GM23338 (cell line): ENCODE data around the gene PTPRN2. TPM values are rescaled to one million over a fixed set of nuclear protein-coding genes. Genes with fewer than 3 reads are reported as not detected.

ENCODE experiments used
- ATAC-seq: fragments of 200-7000 bp; cut with Tn5 transposase; 3 replicates; pipeline ENCODE4 v1.9.1; 2020
- DNase-seq: peaks from one replicate; pipeline ENCODE4 v3.0.0-alpha.2; 2015; ENCODE audit warnings: low spot score
- H2AFZ ChIP-seq: fragments of 200-600 bp; sonication (generic); 2 replicates; pipeline ENCODE4 v1.8.0; 2016; ENCODE audit warnings: antibody characterized with exemption, mild to moderate bottlenecking, moderate library complexity
- H3F3A ChIP-seq: fragments of 200-600 bp; sonication (generic); replicated peaks from 2 replicates; pipeline ENCODE4 v1.8.0; 2017; ENCODE audit warnings: antibody characterized with exemption, mixed run types, low read depth
- H3K27ac ChIP-seq: fragments of 200-600 bp; sonication (generic); 2 replicates; pipeline ENCODE4 v1.6.1; 2016; ENCODE audit warnings: low read depth
- H3K27me3 ChIP-seq: fragments of 200-600 bp; sonication (generic); 2 replicates; pipeline ENCODE4 v1.8.0; 2016; ENCODE audit warnings: mild to moderate bottlenecking, mixed run types, moderate library complexity; ENCODE audit not compliant: insufficient read depth
- H3K36me3 ChIP-seq: fragments of 200-600 bp; sonication (generic); 2 replicates; pipeline ENCODE4 v1.8.0; 2016; ENCODE audit warnings: mild to moderate bottlenecking; ENCODE audit not compliant: insufficient read depth
- H3K4me1 ChIP-seq: fragments of 200-600 bp; sonication (generic); 2 replicates; pipeline ENCODE4 v1.8.0; 2016; ENCODE audit warnings: mild to moderate bottlenecking, moderate library complexity; ENCODE audit not compliant: insufficient read depth
- H3K4me2 ChIP-seq: fragments of 200-600 bp; sonication (generic); 2 replicates; pipeline ENCODE4 v1.7.1; 2017; ENCODE audit warnings: mixed run types
- H3K4me3 ChIP-seq: fragments of 200-600 bp; sonication (generic); 2 replicates; pipeline ENCODE4 v1.6.1; 2016; ENCODE audit warnings: mixed run types
- H3K79me2 ChIP-seq: fragments of 200-600 bp; sonication (generic); replicated peaks from 2 replicates; pipeline ENCODE4 v1.8.0; 2017; ENCODE audit warnings: mild to moderate bottlenecking; ENCODE audit not compliant: insufficient read depth
- H3K9me2 ChIP-seq: fragments of 200-600 bp; sonication (generic); 2 replicates; pipeline ENCODE4 v1.8.0; 2017; ENCODE audit not compliant: insufficient read depth
- H4K20me1 ChIP-seq: fragments of 200-600 bp; sonication (generic); replicated peaks from 2 replicates; pipeline ENCODE4 v1.8.0; 2017; ENCODE audit warnings: mild to moderate bottlenecking; ENCODE audit not compliant: insufficient read depth
- H3K27ac Mint-ChIP-seq: 2 replicates; pipeline ENCODE4 v1.8.0; 2020; ENCODE audit warnings: inconsistent platforms, mild to moderate bottlenecking, moderate library complexity, mixed read lengths
- H3K27me3 Mint-ChIP-seq: 3 replicates; pipeline ENCODE4 v1.8.0; 2022; ENCODE audit warnings: low read depth, mild to moderate bottlenecking, moderate library complexity, mixed read lengths, inconsistent platforms; ENCODE audit not compliant: insufficient read depth, poor library complexity
- H3K36me3 Mint-ChIP-seq: 3 replicates; pipeline ENCODE4 v1.8.0; 2021; ENCODE audit warnings: low read depth, mild to moderate bottlenecking, inconsistent platforms, moderate library complexity, mixed read lengths
- H3K4me1 Mint-ChIP-seq: 3 replicates; pipeline ENCODE4 v1.8.0; 2020; ENCODE audit warnings: mild to moderate bottlenecking, inconsistent platforms, mixed read lengths
- H3K4me3 Mint-ChIP-seq: 3 replicates; pipeline ENCODE4 v1.8.0; 2021; ENCODE audit warnings: moderate library complexity, mild to moderate bottlenecking, inconsistent platforms, mixed read lengths
- H3K9me3 Mint-ChIP-seq: 3 replicates; pipeline ENCODE4 v1.8.0; 2020; ENCODE audit warnings: moderate library complexity, mild to moderate bottlenecking, inconsistent platforms, mixed read lengths
- CREB1 ChIP-seq: fragments of 250-450 bp; sonication (Bioruptor Pico); IDR thresholded peaks from 2 replicates; pipeline ENCODE4 v1.5.0; 2020; ENCODE audit warnings: low read depth, mild to moderate bottlenecking, moderate library complexity
- EZH2 ChIP-seq: fragments of 200-600 bp; sonication (generic); IDR thresholded peaks from one replicate; pipeline ENCODE4 v1.8.0; 2017; ENCODE audit warnings: antibody characterized with exemption, mild to moderate bottlenecking, low read depth; ENCODE audit not compliant: unreplicated experiment
- EZH2phosphoT487 ChIP-seq: fragments of 200-600 bp; sonication (generic); IDR thresholded peaks from one replicate; pipeline ENCODE4 v1.8.1; 2018; ENCODE audit warnings: antibody characterized with exemption; ENCODE audit not compliant: unreplicated experiment
- JUNB ChIP-seq: IDR thresholded peaks from one replicate; pipeline ENCODE4 v1.6.1; 2016; ENCODE audit warnings: antibody characterized with exemption; ENCODE audit not compliant: unreplicated experiment
- NANOG ChIP-seq: IDR thresholded peaks from 2 replicates; pipeline ENCODE4 v1.6.1; 2016; ENCODE audit warnings: antibody characterized with exemption, borderline replicate concordance
- POLR2AphosphoS5 ChIP-seq: IDR thresholded peaks from 2 replicates; pipeline ENCODE4 v1.6.1; 2016; ENCODE audit warnings: antibody characterized with exemption, low read depth
- STAT1 ChIP-seq: IDR thresholded peaks from one replicate; pipeline ENCODE4 v1.6.1; 2016; ENCODE audit warnings: antibody characterized with exemption; ENCODE audit not compliant: unreplicated experiment
- ZNF114 ChIP-seq: fragments of 250-450 bp; sonication (Bioruptor Pico); IDR thresholded peaks from 2 replicates; pipeline ENCODE4 v1.5.0; 2020; ENCODE audit warnings: mild to moderate bottlenecking, moderate library complexity
- ZNF331 ChIP-seq: fragments of 250-450 bp; sonication (Bioruptor Pico); IDR thresholded peaks from 2 replicates; pipeline ENCODE4 v1.5.0; 2020; ENCODE audit warnings: low read depth, mild to moderate bottlenecking, moderate library complexity
- polyA plus RNA-seq: library from polyadenylated mRNA; unstranded; fragments of >200 nt; fragmentation: Nextera tagmentation; extraction: Ambion mirVana; gene quantifications from 2 replicates; pipeline ENCODE4 v1.2.1, GENCODE V29; 2016
- total RNA-seq: library from RNA; depleted of rRNA; stranded (reverse); fragments of >200 nt; shearing (Covaris generic); gene quantifications from 2 replicates; pipeline ENCODE4 v1.2.3, GENCODE V29; 2014
- TF ChIP-seq, protein P1 (sequence below): IDR thresholded peaks from 2 replicates; pipeline ENCODE4 v1.6.1; 2016; ENCODE audit warnings: antibody characterized with exemption
- TF ChIP-seq, protein P2 (sequence below): fragments of 250-450 bp; sonication (Bioruptor Pico); IDR thresholded peaks from 2 replicates; pipeline ENCODE4 v1.5.0; 2020; ENCODE audit warnings: mild to moderate bottlenecking, moderate library complexity
- TF ChIP-seq, protein P3 (sequence below), 2 experiments: fragments of 200-600 bp in 1 of 2; sonication (generic) in 1 of 2; conservative IDR thresholded peaks; 2 replicates each; pipeline versions ENCODE4 v1.5.1 to v1.6.1; 2016 to 2017; ENCODE audit warnings: antibody characterized with exemption in 2 of 2, low read depth in 2 of 2, mild to moderate bottlenecking in 2 of 2, moderate library complexity in 1 of 2
- TF ChIP-seq, protein P4 (sequence below): IDR thresholded peaks from one replicate; pipeline ENCODE4 v1.6.1; 2018; ENCODE audit warnings: antibody characterized with exemption; ENCODE audit not compliant: unreplicated experiment

PTPRN2 gene
- total and polyA plus RNA-seq, 2 experiments from 2014 or later: 0.87 to 4.0 TPM

DNA sequence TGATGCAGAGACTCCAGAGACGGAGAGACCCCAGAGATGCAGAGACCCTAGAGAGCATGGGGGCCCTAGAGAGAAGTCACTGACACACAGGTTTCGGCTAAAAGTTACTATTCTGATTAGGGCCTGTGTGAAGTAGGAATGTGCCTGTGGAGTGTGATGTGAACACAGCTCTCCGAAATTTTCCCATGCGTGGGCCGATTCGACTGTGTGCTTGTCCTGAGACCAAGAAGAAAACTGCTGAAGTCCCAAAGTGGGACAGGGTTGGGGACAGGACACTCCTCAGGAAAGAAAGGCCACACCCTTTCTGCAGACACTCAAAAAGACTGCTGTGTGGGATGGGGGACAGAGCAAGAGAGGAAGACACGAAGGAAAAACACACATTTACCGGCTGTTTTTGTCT, 533.5 kb downstream of the PTPRN2 start:
- H3K9me3 Mint-ChIP-seq: no peaks in the 10 kb centered on the region; the same call in none of the 3 replicates
- H3K4me3 Mint-ChIP-seq: no peak overlapping the region
- Histone ChIP-seq H3K36me3 (no peaks in the 10 kb centered on the region; the same call in 1 of the 2 replicates), H3K4me1 (no peaks in the 10 kb centered on the region), H4K20me1 (no peaks in the 10 kb centered on the region), H3K27me3 (no peaks in the 10 kb centered on the region), H2AFZ (no peak overlapping the region), H3F3A (no peaks in the 10 kb centered on the region), H3K79me2 (no peaks in the 10 kb centered on the region), H3K9me2 (no peaks in the 10 kb centered on the region), H3K27ac (no peak overlapping the region), H3K4me2 (no peak overlapping the region), H3K4me3 (no peak overlapping the region)
- H3K36me3 Mint-ChIP-seq: peaks cover 49% of the 10 kb centered on the region
- DNase-seq (no peak), ATAC-seq (no peak)
- H3K4me1 Mint-ChIP-seq: no peaks in the 10 kb centered on the region
- no peak overlapping the region for H3K27ac Mint-ChIP-seq
- peaks cover 10% of the 10 kb centered on the region for H3K27me3 Mint-ChIP-seq
- TF ChIP-seq EZH2phosphoT487: no peak
- no peak for TF ChIP-seq CREB1 (CRISPR knock-in tag)
- TF ChIP-seq, protein P1, sequence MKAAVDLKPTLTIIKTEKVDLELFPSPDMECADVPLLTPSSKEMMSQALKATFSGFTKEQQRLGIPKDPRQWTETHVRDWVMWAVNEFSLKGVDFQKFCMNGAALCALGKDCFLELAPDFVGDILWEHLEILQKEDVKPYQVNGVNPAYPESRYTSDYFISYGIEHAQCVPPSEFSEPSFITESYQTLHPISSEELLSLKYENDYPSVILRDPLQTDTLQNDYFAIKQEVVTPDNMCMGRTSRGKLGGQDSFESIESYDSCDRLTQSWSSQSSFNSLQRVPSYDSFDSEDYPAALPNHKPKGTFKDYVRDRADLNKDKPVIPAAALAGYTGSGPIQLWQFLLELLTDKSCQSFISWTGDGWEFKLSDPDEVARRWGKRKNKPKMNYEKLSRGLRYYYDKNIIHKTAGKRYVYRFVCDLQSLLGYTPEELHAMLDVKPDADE: no peak
- TF ChIP-seq STAT1: no peak
- TF ChIP-seq, protein P2, sequence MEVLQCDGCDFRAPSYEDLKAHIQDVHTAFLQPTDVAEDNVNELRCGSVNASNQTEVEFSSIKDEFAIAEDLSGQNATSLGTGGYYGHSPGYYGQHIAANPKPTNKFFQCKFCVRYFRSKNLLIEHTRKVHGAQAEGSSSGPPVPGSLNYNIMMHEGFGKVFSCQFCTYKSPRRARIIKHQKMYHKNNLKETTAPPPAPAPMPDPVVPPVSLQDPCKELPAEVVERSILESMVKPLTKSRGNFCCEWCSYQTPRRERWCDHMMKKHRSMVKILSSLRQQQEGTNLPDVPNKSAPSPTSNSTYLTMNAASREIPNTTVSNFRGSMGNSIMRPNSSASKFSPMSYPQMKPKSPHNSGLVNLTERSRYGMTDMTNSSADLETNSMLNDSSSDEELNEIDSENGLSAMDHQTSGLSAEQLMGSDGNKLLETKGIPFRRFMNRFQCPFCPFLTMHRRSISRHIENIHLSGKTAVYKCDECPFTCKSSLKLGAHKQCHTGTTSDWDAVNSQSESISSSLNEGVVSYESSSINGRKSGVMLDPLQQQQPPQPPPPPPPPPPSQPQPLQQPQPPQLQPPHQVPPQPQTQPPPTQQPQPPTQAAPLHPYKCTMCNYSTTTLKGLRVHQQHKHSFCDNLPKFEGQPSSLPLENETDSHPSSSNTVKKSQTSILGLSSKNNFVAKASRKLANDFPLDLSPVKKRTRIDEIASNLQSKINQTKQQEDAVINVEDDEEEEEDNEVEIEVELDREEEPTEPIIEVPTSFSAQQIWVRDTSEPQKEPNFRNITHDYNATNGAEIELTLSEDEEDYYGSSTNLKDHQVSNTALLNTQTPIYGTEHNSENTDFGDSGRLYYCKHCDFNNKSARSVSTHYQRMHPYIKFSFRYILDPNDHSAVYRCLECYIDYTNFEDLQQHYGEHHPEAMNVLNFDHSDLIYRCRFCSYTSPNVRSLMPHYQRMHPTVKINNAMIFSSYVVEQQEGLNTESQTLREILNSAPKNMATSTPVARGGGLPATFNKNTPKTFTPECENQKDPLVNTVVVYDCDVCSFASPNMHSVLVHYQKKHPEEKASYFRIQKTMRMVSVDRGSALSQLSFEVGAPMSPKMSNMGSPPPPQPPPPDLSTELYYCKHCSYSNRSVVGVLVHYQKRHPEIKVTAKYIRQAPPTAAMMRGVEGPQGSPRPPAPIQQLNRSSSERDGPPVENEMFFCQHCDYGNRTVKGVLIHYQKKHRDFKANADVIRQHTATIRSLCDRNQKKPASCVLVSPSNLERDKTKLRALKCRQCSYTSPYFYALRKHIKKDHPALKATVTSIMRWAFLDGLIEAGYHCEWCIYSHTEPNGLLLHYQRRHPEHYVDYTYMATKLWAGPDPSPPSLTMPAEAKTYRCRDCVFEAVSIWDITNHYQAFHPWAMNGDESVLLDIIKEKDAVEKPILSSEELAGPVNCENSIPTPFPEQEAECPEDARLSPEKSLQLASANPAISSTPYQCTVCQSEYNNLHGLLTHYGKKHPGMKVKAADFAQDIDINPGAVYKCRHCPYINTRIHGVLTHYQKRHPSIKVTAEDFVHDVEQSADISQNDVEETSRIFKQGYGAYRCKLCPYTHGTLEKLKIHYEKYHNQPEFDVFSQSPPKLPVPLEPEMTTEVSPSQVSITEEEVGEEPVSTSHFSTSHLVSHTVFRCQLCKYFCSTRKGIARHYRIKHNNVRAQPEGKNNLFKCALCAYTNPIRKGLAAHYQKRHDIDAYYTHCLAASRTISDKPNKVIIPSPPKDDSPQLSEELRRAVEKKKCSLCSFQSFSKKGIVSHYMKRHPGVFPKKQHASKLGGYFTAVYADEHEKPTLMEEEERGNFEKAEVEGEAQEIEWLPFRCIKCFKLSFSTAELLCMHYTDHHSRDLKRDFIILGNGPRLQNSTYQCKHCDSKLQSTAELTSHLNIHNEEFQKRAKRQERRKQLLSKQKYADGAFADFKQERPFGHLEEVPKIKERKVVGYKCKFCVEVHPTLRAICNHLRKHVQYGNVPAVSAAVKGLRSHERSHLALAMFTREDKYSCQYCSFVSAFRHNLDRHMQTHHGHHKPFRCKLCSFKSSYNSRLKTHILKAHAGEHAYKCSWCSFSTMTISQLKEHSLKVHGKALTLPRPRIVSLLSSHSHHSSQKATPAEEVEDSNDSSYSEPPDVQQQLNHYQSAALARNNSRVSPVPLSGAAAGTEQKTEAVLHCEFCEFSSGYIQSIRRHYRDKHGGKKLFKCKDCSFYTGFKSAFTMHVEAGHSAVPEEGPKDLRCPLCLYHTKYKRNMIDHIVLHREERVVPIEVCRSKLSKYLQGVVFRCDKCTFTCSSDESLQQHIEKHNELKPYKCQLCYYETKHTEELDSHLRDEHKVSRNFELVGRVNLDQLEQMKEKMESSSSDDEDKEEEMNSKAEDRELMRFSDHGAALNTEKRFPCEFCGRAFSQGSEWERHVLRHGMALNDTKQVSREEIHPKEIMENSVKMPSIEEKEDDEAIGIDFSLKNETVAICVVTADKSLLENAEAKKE (CRISPR knock-in tag): no peak
- no peak for TF ChIP-seq NANOG
- TF ChIP-seq, protein P3, sequence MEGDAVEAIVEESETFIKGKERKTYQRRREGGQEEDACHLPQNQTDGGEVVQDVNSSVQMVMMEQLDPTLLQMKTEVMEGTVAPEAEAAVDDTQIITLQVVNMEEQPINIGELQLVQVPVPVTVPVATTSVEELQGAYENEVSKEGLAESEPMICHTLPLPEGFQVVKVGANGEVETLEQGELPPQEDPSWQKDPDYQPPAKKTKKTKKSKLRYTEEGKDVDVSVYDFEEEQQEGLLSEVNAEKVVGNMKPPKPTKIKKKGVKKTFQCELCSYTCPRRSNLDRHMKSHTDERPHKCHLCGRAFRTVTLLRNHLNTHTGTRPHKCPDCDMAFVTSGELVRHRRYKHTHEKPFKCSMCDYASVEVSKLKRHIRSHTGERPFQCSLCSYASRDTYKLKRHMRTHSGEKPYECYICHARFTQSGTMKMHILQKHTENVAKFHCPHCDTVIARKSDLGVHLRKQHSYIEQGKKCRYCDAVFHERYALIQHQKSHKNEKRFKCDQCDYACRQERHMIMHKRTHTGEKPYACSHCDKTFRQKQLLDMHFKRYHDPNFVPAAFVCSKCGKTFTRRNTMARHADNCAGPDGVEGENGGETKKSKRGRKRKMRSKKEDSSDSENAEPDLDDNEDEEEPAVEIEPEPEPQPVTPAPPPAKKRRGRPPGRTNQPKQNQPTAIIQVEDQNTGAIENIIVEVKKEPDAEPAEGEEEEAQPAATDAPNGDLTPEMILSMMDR (conservative IDR thresholded peaks at IDR 0.05; ENCODE audit: low read depth in 2 of 2): no peak
- TF ChIP-seq EZH2: no peak
- no peak for TF ChIP-seq POLR2AphosphoS5
- no peak for TF ChIP-seq JUNB
- no peak for TF ChIP-seq ZNF114 (CRISPR knock-in tag)
- TF ChIP-seq, protein P4, sequence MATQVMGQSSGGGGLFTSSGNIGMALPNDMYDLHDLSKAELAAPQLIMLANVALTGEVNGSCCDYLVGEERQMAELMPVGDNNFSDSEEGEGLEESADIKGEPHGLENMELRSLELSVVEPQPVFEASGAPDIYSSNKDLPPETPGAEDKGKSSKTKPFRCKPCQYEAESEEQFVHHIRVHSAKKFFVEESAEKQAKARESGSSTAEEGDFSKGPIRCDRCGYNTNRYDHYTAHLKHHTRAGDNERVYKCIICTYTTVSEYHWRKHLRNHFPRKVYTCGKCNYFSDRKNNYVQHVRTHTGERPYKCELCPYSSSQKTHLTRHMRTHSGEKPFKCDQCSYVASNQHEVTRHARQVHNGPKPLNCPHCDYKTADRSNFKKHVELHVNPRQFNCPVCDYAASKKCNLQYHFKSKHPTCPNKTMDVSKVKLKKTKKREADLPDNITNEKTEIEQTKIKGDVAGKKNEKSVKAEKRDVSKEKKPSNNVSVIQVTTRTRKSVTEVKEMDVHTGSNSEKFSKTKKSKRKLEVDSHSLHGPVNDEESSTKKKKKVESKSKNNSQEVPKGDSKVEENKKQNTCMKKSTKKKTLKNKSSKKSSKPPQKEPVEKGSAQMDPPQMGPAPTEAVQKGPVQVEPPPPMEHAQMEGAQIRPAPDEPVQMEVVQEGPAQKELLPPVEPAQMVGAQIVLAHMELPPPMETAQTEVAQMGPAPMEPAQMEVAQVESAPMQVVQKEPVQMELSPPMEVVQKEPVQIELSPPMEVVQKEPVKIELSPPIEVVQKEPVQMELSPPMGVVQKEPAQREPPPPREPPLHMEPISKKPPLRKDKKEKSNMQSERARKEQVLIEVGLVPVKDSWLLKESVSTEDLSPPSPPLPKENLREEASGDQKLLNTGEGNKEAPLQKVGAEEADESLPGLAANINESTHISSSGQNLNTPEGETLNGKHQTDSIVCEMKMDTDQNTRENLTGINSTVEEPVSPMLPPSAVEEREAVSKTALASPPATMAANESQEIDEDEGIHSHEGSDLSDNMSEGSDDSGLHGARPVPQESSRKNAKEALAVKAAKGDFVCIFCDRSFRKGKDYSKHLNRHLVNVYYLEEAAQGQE: no peak
- TF ChIP-seq ZNF331 (CRISPR knock-in tag): no peak
